Suprapubic skin (tissue), 4 donors: ENCODE data around the gene GRID1. TPM values are rescaled to one million over a fixed set of nuclear protein-coding genes. Genes with fewer than 3 reads are reported as not detected.
A peak's percentile ranks its signal among the peaks of the same experiment; 100 is the strongest.

Source experiments
- DNase-seq, 2 donors: peaks; one replicate each; pipeline ENCODE4 v3.0.0-alpha.2; 2019; ENCODE audit warnings: low spot score in 2 of 2
- H3K27ac ChIP-seq: fragments of 200-600 bp; sonication (generic); one replicate; pipeline ENCODE4 v1.5.1; 2019
- H3K27me3 ChIP-seq: fragments of 200-600 bp; sonication (generic); one replicate; pipeline ENCODE4 v1.5.1; 2019
- H3K36me3 ChIP-seq: fragments of 200-600 bp; sonication (generic); one replicate; pipeline ENCODE4 v1.5.1; 2019
- H3K4me1 ChIP-seq: fragments of 200-600 bp; sonication (generic); one replicate; pipeline ENCODE4 v1.5.1; 2019
- H3K4me3 ChIP-seq: fragments of 200-600 bp; sonication (generic); one replicate; pipeline ENCODE4 v1.5.1; 2019; ENCODE audit warnings: mild to moderate bottlenecking
- H3K9me3 ChIP-seq: fragments of 200-600 bp; sonication (generic); one replicate; pipeline ENCODE4 v1.5.1; 2019
- CTCF ChIP-seq, 2 donors: fragments of 200-600 bp in 1 of 2; fragments of 450-650 bp in 1 of 2; sonication (generic) in 1 of 2; IDR thresholded peaks; one replicate each; pipeline ENCODE4 v1.5.1; 2016 to 2019; ENCODE audit warnings: antibody characterized with exemption in 2 of 2, mild to moderate bottlenecking in 1 of 2, moderate library complexity in 1 of 2
- EP300 ChIP-seq: sonication (generic); formaldehyde crosslinking; IDR thresholded peaks from one replicate; pipeline ENCODE4 v1.6.1; 2017; ENCODE audit warnings: antibody characterized with exemption
- POLR2A ChIP-seq, 2 donors: fragments of 450-650 bp; IDR thresholded peaks; one replicate each; pipeline ENCODE4 v1.6.1; 2017; ENCODE audit warnings: antibody characterized with exemption in 2 of 2, mild to moderate bottlenecking in 2 of 2, moderate library complexity in 2 of 2
- POLR2AphosphoS5 ChIP-seq, 3 donors: sonication (generic); formaldehyde crosslinking; IDR thresholded peaks; one replicate each; pipeline ENCODE4 v1.6.1; 2017; ENCODE audit warnings: antibody characterized with exemption in 3 of 3
- WGBS: methylation state at CpG from one replicate; pipeline ENCODE4 v1.1.5; 2018; 5-methylcytosine and 5-hydroxymethylcytosine counted together
- total RNA-seq, 4 donors: library from RNA; depleted of rRNA; stranded (reverse); fragments of >200 nt; gene quantifications; one replicate each; pipeline ENCODE4 v1.1.0, GENCODE V29; 2016

The GRID1 gene
- total RNA-seq, 4 donors from 2014 or later = 1.8 to 3.1 (median 2.4) TPM

- Histone ChIP-seq H3K4me1 (no peaks in the 10 kb centered on the region), H3K4me3 (no peak overlapping the region), H3K36me3 (no peaks in the 10 kb centered on the region), H3K9me3 (no peaks in the 10 kb centered on the region), H3K27ac (no peak overlapping the region), H3K27me3 (no peaks in the 10 kb centered on the region)
- peak; percentile 22 to 26 for DNase-seq
- TF ChIP-seq POLR2A (IDR thresholded peaks at IDR 0.05) (no peak), EP300 (no peak), POLR2AphosphoS5 (IDR thresholded peaks at IDR 0.05) (no peak), CTCF (IDR thresholded peaks at IDR 0.05) (no peak)
- 86% methylated on average over 1 of the region's 1 CpG for WGBS
These were observed 296.3 kb downstream of the GRID1 start for GRCh38 chr10:86070278-86070677.

- WGBS = 80% methylated on average over 10 of the region's 10 CpGs
- TF ChIP-seq EP300 (no peak), CTCF (IDR thresholded peaks at IDR 0.05) (no peak), POLR2A (IDR thresholded peaks at IDR 0.05) (no peak), POLR2AphosphoS5 (IDR thresholded peaks at IDR 0.05) (no peak)
- no peaks in the 10 kb centered on the region for H3K9me3 ChIP-seq
- H3K27ac ChIP-seq = no peak overlapping the region
- H3K27me3 ChIP-seq = no peaks in the 10 kb centered on the region
- H3K36me3 ChIP-seq = no peaks in the 10 kb centered on the region
- DNase-seq = peak; percentile 14 to 53
- no peaks in the 10 kb centered on the region for H3K4me1 ChIP-seq
- no peak overlapping the region for H3K4me3 ChIP-seq
These were observed 298.2 kb downstream of the GRID1 start for GRCh38 chr10:86068231-86069054.

- DNase-seq = peak in 1 of 2 donors; percentile 28
- WGBS = 81% methylated on average over 5 of the region's 5 CpGs
- Histone ChIP-seq H3K4me1 (no peaks in the 10 kb centered on the region), H3K27me3 (no peaks in the 10 kb centered on the region), H3K36me3 (no peaks in the 10 kb centered on the region), H3K27ac (no peak overlapping the region), H3K4me3 (no peak overlapping the region), H3K9me3 (no peaks in the 10 kb centered on the region)
- no peak for TF ChIP-seq POLR2A (IDR thresholded peaks at IDR 0.05)
- TF ChIP-seq POLR2AphosphoS5 (IDR thresholded peaks at IDR 0.05) = no peak
- no peak for TF ChIP-seq EP300
- no peak for TF ChIP-seq CTCF (IDR thresholded peaks at IDR 0.05)
These were observed 299.1 kb downstream of the GRID1 start for GRCh38 chr10:86067436-86068050.

GRCh38 chr10:86066696-86067095 is 299.9 kb downstream of the GRID1 start:
- peak; percentile 7 to 31 for DNase-seq

More at GRCh38 chr10:86066696-86067095, 299.9 kb downstream of the GRID1 start:
- no peaks in the 10 kb centered on the region for H3K4me1 ChIP-seq
- TF ChIP-seq EP300 (no peak), CTCF (IDR thresholded peaks at IDR 0.05) (no peak), POLR2AphosphoS5 (IDR thresholded peaks at IDR 0.05) (no peak), POLR2A (IDR thresholded peaks at IDR 0.05) (no peak)
- WGBS = 96% methylated on average over 3 of the region's 8 CpGs
- H3K27me3 ChIP-seq = no peaks in the 10 kb centered on the region
- H3K36me3 ChIP-seq = no peaks in the 10 kb centered on the region
- no peaks in the 10 kb centered on the region for H3K9me3 ChIP-seq
- H3K27ac ChIP-seq = no peak overlapping the region
- no peak overlapping the region for H3K4me3 ChIP-seq
